IPS-18a (cell line): Measurements from ENCODE around the gene HINT1.
"Not testable (repeated sequence)": the region's sequence is repeated elsewhere in the genome, so short reads cannot be mapped to it uniquely, and the experiment has no call there.

Experiments
- H3K27ac ChIP-seq: one replicate; pipeline ENCODE4 v1.5.1; 2013; ENCODE audit warnings: low read length
- H3K27me3 ChIP-seq: one replicate; pipeline ENCODE4 v1.6.1; 2013; ENCODE audit warnings: mild to moderate bottlenecking, low read length; ENCODE audit not compliant: control insufficient read depth, insufficient read depth
- H3K36me3 ChIP-seq: one replicate; pipeline ENCODE4 v1.6.1; 2013; ENCODE audit warnings: low read depth, low read length; ENCODE audit not compliant: control insufficient read depth
- H3K4me1 ChIP-seq: one replicate; pipeline ENCODE4 v1.6.1; 2013; ENCODE audit warnings: low read depth, low read length; ENCODE audit not compliant: control insufficient read depth
- H3K4me3 ChIP-seq: one replicate; pipeline ENCODE4 v1.5.1; 2013; ENCODE audit warnings: low read length
- H3K9ac ChIP-seq: one replicate; pipeline ENCODE4 v1.6.1; 2013; ENCODE audit warnings: mild to moderate bottlenecking, low read length, moderate library complexity
- H3K9me3 ChIP-seq: one replicate; pipeline ENCODE4 v1.6.1; 2013; ENCODE audit warnings: low read depth, low read length; ENCODE audit not compliant: control insufficient read depth

The HINT1 gene

DNA sequence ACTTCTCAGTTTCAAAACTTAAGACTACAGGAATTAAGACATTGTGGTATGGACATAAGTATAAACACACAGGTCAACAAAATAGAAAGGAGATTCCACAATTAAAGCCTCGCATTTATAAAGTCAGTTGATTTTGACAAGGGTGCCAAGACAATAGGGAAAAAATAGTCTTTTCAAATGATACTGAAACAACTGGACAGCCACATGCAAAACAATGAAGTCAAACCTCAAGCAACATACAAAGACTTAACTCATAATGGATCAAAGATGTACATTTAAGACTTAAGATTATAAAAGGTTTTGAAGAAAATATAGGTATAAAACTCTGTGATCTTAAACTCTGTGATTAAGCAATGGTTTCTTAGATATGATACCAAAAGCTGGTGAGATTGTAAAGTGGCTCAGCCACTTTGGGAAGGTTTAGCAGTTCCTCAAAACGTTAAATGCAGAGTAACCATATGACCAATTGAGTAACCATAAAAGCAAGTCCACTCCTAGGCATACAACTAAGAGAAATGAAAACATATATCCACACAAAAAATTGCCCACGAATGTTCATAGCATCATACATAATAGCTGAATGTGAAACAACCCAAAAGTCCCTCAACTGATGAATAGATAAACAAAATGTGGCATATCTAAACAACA, 22.0 kb downstream of the HINT1 start:
- H3K4me3 ChIP-seq: no peak overlapping the region
- H3K36me3 ChIP-seq: no peaks in the 10 kb centered on the region
- no peaks in the 10 kb centered on the region for H3K4me1 ChIP-seq
- no peaks in the 10 kb centered on the region for H3K27me3 ChIP-seq
- no peak overlapping the region for H3K27ac ChIP-seq
- H3K9ac ChIP-seq: no peak overlapping the region
- no peaks in the 10 kb centered on the region for H3K9me3 ChIP-seq

DNA sequence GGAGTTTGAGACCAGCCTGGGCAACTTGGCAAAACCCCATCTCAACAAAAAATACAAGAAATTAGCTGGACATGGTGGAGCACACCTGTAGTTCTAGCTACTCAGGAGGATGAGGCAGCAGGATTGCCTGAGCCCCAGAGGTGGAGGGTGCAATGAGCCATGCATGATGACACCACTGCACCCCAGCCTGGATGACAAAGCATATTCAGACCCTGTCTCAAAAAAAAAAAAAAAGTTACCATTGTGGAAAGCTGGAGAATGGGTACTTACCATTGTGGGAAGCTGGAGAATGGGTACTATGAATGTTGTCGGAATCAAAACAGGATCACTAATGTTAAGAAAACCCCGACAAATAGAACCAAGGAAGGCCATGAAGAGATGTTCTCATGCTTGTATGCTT, 25.7 kb downstream of the HINT1 start:
- no peaks in the 10 kb centered on the region for H3K4me1 ChIP-seq
- H3K9me3 ChIP-seq: no peaks in the 10 kb centered on the region
- H3K27ac ChIP-seq: no peak overlapping the region
- H3K27me3 ChIP-seq: no peaks in the 10 kb centered on the region
- H3K4me3 ChIP-seq: no peak overlapping the region
- H3K36me3 ChIP-seq: no peaks in the 10 kb centered on the region
- no peak overlapping the region for H3K9ac ChIP-seq

DNA sequence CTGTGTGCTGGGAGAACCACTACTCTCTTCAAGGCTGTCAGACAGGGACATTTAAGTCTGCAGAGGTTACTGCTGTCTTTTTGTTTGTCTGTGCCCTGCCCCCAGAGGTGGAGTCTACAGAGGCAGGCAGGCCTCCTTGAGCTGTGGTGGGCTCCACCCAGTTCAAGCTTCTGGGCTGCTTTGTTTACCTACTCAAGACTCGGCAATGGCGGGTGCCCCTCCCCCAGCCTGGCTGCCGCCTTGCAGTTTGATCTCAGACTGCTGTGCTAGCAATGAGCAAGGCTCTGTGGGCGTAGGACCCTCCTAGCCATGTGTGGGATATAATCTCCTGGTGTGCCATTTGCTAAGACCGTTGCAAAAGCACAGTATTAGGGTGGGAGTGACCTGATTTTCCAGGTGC, 26.6 kb downstream of the HINT1 start:
- H3K36me3 ChIP-seq, H3K4me3 ChIP-seq, H3K4me1 ChIP-seq, H3K9me3 ChIP-seq, H3K27me3 ChIP-seq, H3K27ac ChIP-seq, H3K9ac ChIP-seq: not testable (repeated sequence)

DNA sequence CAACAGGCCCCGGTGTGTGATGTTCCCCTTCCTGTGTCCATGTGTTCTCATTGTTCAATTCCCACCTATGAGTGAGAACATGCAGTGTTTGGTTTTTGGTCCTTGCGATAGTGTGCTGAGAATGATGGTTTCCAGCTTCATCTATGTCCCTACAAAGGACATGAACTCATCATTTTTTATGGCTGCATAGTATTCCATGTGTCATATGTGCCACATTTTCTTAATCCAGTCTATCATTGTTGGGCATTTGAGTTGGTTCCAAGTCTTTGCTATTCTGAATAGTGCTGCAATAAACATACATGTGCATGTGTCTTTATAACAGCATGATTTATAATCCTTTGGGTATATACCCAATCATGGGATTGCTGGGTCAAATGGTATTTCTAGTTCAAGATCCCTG, 32.0 kb downstream of the HINT1 start:
- not testable (repeated sequence) for H3K36me3 ChIP-seq, H3K4me3 ChIP-seq, H3K4me1 ChIP-seq, H3K27me3 ChIP-seq, H3K9ac ChIP-seq, H3K27ac ChIP-seq, H3K9me3 ChIP-seq

DNA sequence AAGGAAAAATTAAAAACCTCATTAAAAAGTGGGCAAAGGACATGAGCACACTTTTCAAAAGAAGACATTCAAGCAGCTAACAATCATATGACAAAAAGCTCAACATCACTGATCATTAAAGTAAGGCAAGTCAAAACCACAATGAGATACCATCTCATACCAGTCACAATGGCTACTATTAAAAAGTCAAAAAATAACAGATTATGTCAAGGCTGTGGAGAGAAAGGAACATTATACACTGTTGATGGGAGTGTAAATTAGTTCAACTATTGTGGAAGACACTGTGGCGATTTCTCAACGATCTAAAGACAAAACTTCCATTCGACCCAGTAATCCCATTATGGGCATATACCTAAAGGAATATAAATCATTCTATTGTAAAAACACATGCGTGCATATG, 35.8 kb downstream of the HINT1 start:
- H3K27ac ChIP-seq: no peak overlapping the region
- no peak overlapping the region for H3K9ac ChIP-seq
- no peaks in the 10 kb centered on the region for H3K36me3 ChIP-seq
- H3K4me3 ChIP-seq: no peak overlapping the region
- H3K27me3 ChIP-seq: no peaks in the 10 kb centered on the region
- peaks cover 6% of the 10 kb centered on the region for H3K9me3 ChIP-seq
- no peaks in the 10 kb centered on the region for H3K4me1 ChIP-seq

DNA sequence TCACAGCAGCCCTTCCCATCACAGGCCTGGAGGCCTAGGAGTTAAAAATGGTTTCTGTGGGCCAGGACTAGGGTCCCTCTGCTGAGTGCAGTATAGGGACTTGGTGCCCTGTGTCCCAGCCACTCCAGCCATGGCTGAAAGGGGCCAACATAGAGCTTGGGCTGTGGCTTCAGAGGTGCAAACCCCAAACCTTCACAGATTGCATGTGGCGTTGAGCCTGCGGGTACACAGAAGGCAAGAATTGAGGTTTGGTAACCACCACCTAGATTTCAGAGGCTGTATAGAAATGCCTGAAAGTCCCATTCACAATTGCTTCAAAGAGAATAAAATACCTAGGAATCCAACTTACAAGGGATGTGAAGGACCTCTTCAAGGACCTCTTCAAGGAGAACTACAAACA, 37.8 kb downstream of the HINT1 start:
- H3K9ac ChIP-seq, H3K36me3 ChIP-seq, H3K4me1 ChIP-seq, H3K27ac ChIP-seq, H3K9me3 ChIP-seq, H3K27me3 ChIP-seq, H3K4me3 ChIP-seq: not testable (repeated sequence)

DNA sequence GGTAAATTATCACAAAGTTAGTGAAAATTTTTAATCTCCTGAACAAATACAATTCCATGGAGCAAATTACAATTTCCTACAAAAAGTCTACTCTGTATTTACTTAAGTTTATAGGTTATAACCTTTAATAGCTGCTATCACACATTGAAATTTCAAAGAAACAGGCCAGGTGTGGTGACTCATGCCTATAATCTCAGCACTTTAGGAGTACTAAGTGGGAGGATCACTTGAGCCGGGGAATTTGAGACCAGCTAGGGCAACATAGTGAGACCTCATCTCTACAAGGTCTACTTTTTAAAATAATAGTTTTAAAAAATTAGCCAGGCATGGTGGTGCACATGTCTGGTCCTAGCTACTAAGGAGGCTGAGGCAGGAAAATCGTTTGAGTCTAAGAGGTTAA, 50.3 kb downstream of the HINT1 start:
- no peaks in the 10 kb centered on the region for H3K4me1 ChIP-seq
- H3K27me3 ChIP-seq: no peaks in the 10 kb centered on the region
- no peak overlapping the region for H3K27ac ChIP-seq
- no peaks in the 10 kb centered on the region for H3K9me3 ChIP-seq
- no peak overlapping the region for H3K9ac ChIP-seq
- no peaks in the 10 kb centered on the region for H3K36me3 ChIP-seq
- H3K4me3 ChIP-seq: no peak overlapping the region

DNA sequence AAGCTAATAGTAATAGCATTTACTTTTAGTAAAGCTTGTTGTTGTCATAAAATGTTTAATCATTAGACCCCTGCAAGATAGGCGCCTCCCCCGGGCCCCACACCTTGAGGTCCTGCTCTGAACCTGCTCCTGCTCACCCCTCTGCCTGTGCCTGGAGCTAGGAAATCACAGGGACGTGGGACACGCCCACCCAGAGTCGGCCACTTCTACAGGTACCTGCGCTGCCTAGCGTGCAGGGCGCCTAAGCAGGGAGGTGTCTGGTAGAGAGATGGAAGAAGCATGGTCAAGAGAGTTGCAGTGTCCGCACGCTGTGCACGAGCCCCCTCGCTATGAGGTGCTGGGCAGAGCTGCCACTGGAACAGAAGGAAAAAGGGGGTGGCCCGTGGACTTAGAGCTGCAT, 52.6 kb downstream of the HINT1 start:
- H3K9me3 ChIP-seq: no peaks in the 10 kb centered on the region
- no peak overlapping the region for H3K9ac ChIP-seq
- H3K27me3 ChIP-seq: no peaks in the 10 kb centered on the region
- no peak overlapping the region for H3K4me3 ChIP-seq
- no peaks in the 10 kb centered on the region for H3K4me1 ChIP-seq
- no peaks in the 10 kb centered on the region for H3K36me3 ChIP-seq
- no peak overlapping the region for H3K27ac ChIP-seq

DNA sequence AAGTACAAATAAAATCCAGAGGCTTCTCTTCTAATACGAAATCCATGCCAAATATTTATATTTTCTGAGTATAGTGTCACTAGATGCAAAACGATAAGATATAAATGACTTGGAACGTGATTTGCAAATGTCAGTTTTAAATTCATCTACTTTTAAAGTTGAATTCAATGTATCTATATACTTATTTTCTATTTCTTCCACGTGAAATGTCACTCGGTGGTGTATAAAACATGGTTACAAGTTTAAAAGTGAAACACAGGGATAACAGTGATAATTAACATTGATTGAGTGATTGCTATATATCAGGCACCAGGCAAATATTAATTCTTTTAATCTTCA, 54.8 kb downstream of the HINT1 start:
- H3K9me3 ChIP-seq: no peaks in the 10 kb centered on the region
- H3K4me3 ChIP-seq: no peak overlapping the region
- no peaks in the 10 kb centered on the region for H3K36me3 ChIP-seq
- H3K4me1 ChIP-seq: no peaks in the 10 kb centered on the region
- H3K27ac ChIP-seq: no peak overlapping the region
- H3K9ac ChIP-seq: no peak overlapping the region
- H3K27me3 ChIP-seq: no peaks in the 10 kb centered on the region

DNA sequence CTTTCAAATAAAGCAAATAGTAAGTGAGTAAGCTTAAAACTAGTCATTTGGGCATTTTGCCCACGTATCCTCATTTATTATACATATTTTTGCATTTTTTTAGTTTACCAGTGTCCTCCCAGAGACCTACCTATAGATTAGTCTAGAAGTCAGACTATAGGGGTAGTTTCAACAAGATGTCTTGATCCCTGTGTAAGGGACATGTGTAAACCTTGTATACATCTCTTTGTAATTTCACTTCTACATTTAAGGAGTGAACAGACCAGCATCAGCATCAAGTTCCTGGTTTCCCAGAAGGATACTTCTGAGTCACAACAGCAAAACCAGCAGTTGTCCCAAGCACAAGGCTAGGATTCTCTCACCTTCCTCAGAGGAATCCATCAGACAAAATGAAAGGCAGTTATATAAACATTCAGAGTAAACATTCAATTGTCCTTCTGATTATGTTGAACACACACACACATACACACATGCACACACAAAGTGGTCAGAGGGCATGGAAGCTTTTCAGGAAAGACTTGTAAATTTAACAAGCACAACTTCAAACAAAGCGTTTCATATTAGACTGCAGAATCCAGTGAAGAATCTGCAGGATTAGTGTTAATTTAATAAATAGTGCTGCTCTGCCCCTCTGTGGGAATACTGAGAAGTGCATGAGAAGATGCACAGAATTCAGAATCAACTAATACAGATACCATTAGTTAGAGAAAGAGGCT, 55.4 kb downstream of the HINT1 start:
- Histone ChIP-seq H3K27ac (no peak overlapping the region), H3K4me1 (no peaks in the 10 kb centered on the region), H3K36me3 (no peaks in the 10 kb centered on the region), H3K9ac (no peak overlapping the region), H3K27me3 (no peaks in the 10 kb centered on the region), H3K9me3 (no peaks in the 10 kb centered on the region), H3K4me3 (no peak overlapping the region)
